ENCODE measurements around the gene SUSD2.

SUSD2 gene

DNA sequence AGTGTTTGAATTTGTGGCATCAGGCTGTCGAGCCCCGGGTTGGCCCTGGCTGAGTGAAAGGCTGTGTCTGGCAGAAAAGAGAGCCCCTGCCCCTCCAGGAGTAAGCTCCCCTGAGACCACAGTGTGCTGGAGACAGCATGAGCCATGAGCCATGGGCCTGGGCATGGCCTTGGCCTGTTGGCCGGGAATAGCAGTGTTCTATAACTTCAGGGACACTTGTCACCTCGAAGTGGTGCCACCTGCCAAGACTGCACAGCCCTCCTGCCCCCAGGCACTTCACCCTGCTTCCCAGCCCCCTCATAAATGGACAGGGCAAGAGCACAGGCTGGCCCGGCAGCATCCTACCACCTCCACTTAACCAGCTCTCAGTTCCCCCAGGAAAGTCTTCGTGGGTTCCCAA is 20.7 kb upstream of the SUSD2 start:
- H3K27ac ChIP-seq = no peak overlapping the region
- TF ChIP-seq ZFX (IDR thresholded peaks at IDR 0.05; ENCODE audit: borderline replicate concordance) = no peak
- TF ChIP-seq, protein P1, sequence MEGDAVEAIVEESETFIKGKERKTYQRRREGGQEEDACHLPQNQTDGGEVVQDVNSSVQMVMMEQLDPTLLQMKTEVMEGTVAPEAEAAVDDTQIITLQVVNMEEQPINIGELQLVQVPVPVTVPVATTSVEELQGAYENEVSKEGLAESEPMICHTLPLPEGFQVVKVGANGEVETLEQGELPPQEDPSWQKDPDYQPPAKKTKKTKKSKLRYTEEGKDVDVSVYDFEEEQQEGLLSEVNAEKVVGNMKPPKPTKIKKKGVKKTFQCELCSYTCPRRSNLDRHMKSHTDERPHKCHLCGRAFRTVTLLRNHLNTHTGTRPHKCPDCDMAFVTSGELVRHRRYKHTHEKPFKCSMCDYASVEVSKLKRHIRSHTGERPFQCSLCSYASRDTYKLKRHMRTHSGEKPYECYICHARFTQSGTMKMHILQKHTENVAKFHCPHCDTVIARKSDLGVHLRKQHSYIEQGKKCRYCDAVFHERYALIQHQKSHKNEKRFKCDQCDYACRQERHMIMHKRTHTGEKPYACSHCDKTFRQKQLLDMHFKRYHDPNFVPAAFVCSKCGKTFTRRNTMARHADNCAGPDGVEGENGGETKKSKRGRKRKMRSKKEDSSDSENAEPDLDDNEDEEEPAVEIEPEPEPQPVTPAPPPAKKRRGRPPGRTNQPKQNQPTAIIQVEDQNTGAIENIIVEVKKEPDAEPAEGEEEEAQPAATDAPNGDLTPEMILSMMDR (IDR thresholded peaks at IDR 0.05) = no peak

GRCh38 chr22:24161485-24161884 is 19.8 kb upstream of the SUSD2 start:
- no peak overlapping the region for H3K27ac ChIP-seq
- TF ChIP-seq, protein P1 (IDR thresholded peaks at IDR 0.05) = no peak
- no peak for TF ChIP-seq ZFX (IDR thresholded peaks at IDR 0.05; ENCODE audit: borderline replicate concordance)

DNA sequence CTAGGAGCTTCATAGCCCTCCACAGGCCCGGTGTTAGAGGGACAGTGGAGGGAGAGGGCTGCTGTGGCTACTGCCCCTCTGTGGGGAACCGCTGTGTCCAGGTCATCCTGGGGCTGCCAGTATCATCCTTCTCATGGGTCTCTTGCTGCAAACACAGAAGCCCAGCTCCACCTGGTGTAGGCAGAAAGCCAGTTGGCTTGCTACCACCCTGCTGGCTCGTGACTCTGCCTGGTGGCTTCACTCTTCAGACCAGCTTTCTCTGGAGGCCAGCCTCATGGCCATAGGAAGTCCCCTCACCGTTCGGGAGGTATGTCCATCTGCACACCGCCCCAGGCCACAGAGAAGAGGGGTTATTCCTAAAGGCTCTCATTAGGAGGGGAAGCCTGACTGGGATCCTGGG is 19.4 kb upstream of the SUSD2 start:
- H3K27ac ChIP-seq = no peak overlapping the region
- TF ChIP-seq ZFX (IDR thresholded peaks at IDR 0.05; ENCODE audit: borderline replicate concordance) = no peak
- TF ChIP-seq, protein P1 (IDR thresholded peaks at IDR 0.05) = no peak

- H3K27ac ChIP-seq = no peak overlapping the region
- TF ChIP-seq ZFX (IDR thresholded peaks at IDR 0.05; ENCODE audit: borderline replicate concordance) = no peak
- TF ChIP-seq, protein P1 (IDR thresholded peaks at IDR 0.05) = no peak
These were observed 18.9 kb upstream of the SUSD2 start for GRCh38 chr22:24162436-24162835.

GRCh38 chr22:24164243-24164642 is 17.0 kb upstream of the SUSD2 start:
- TF ChIP-seq ZFX (IDR thresholded peaks at IDR 0.05; ENCODE audit: borderline replicate concordance) = no peak
- TF ChIP-seq, protein P1 (IDR thresholded peaks at IDR 0.05) = no peak

GRCh38 chr22:24164940-24165339 is 16.3 kb upstream of the SUSD2 start:
- no peak overlapping the region for H3K27ac ChIP-seq
- TF ChIP-seq, protein P1 (IDR thresholded peaks at IDR 0.05) = no peak
- TF ChIP-seq ZFX (IDR thresholded peaks at IDR 0.05; ENCODE audit: borderline replicate concordance) = no peak

More at GRCh38 chr22:24164243-24164642, 17.0 kb upstream of the SUSD2 start:
- H3K27ac ChIP-seq = no peak overlapping the region

DNA sequence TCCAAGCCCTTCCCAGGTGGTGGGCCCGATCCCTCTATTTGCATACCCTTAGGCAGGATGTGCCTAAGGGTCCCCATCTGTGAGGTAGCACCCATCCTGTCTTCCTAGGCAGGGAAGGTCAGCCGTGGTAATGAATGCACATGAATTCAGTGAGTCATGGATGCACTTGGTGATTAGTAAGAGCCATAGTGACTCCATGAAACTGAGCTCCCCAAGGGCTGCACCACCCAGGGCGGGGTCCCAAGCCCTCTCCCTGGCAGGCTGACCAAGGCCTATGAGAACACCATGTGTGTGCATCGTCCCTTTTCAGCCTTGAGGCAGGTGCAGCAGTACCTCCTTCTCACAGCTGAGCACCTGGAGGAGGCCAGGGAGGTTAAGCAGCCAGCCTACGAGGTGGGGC is 15.6 kb upstream of the SUSD2 start:
- TF ChIP-seq, protein P1 (IDR thresholded peaks at IDR 0.05) = no peak
- no peak for TF ChIP-seq ZFX (IDR thresholded peaks at IDR 0.05; ENCODE audit: borderline replicate concordance)
- H3K27ac ChIP-seq = no peak overlapping the region
